Loucy (cell line): ENCODE data around the gene MGLL.

Source experiments
- CTCF ChIP-seq: fragments of 200-600 bp; sonication (generic); conservative IDR thresholded peaks from 2 replicates; pipeline ENCODE4 v1.5.1; 2014; ENCODE audit warnings: mild to moderate bottlenecking, antibody characterized with exemption, low read length
- EZH2phosphoT487 ChIP-seq: fragments of 200-600 bp; IDR thresholded peaks from 2 replicates; pipeline ENCODE4 v1.6.1; 2018; ENCODE audit warnings: antibody characterized with exemption, mild to moderate bottlenecking, moderate library complexity, borderline replicate concordance

GRCh38 chr3:127851899-127852298, 29.6 kb upstream of the MGLL start:
- no peak for TF ChIP-seq CTCF
- no peak for TF ChIP-seq EZH2phosphoT487
